HG02798 (cell line): ENCODE data around the gene TNFRSF17.
A peak's percentile ranks its signal among the peaks of the same experiment; 100 is the strongest.
"Not testable (repeated sequence)": the region's sequence is repeated elsewhere in the genome, so short reads cannot be mapped to it uniquely, and the experiment has no call there.

Experiments used
- ATAC-seq: cut with Tn5 transposase; IDR thresholded peaks from one replicate; pipeline ENCODE4 v1.9.1; 2021; ENCODE audit warnings: mild to moderate bottlenecking; ENCODE audit not compliant: unreplicated experiment, poor library complexity

The TNFRSF17 gene

GRCh38 chr16:11964761-11965551, at the start of gene TNFRSF17:
Gene TNFRSF17 (plus strand): TSS chr16:11965210. CDS start chr16:11965325, 115 bp downstream.
- ATAC-seq: peak; percentile 84

- peak; percentile 88 for ATAC-seq
Observed at GRCh38 chr16:11915644-11916523, 49.1 kb upstream of the TNFRSF17 start, which contains the start of gene GSPT1. Gene GSPT1 (minus strand): TSS chr16:11915956. CDS start chr16:11915720, 236 bp downstream.

GRCh38 chr16:11916524-11917285, 48.3 kb upstream of the TNFRSF17 start:
- ATAC-seq: no peak

- ATAC-seq: not testable (repeated sequence)
Observed at GRCh38 chr16:11924046-11924445, 41.0 kb upstream of the TNFRSF17 start.

GRCh38 chr16:11927350-11927749, 37.7 kb upstream of the TNFRSF17 start:
- not testable (repeated sequence) for ATAC-seq

GRCh38 chr16:11941945-11942344, 23.1 kb upstream of the TNFRSF17 start, which contains the start of gene NPIPB2:
Gene NPIPB2 (minus strand): TSS chr16:11942045. CDS start chr16:11942045, 0 bp downstream.
- not testable (repeated sequence) for ATAC-seq

GRCh38 chr16:11946433-11946832, 18.6 kb upstream of the TNFRSF17 start:
- no peak for ATAC-seq

GRCh38 chr16:11948819-11949218, 16.2 kb upstream of the TNFRSF17 start:
- no peak for ATAC-seq

- peak; percentile 57 for ATAC-seq
Observed at GRCh38 chr16:11949527-11949926, 15.5 kb upstream of the TNFRSF17 start.

GRCh38 chr16:11950388-11950787, 14.6 kb upstream of the TNFRSF17 start:
- ATAC-seq: no peak

GRCh38 chr16:11953576-11953975, 11.4 kb upstream of the TNFRSF17 start:
- ATAC-seq: not testable (repeated sequence)

GRCh38 chr16:11955713-11956123, 9.3 kb upstream of the TNFRSF17 start:
- no peak for ATAC-seq

GRCh38 chr16:11956558-11956957, 8.5 kb upstream of the TNFRSF17 start:
- ATAC-seq: no peak

- no peak for ATAC-seq
Observed at GRCh38 chr16:11957591-11958395, 7.2 kb upstream of the TNFRSF17 start.

GRCh38 chr16:11962457-11962856, 2.6 kb upstream of the TNFRSF17 start:
- not testable (repeated sequence) for ATAC-seq

GRCh38 chr16:11962978-11963377, 2.0 kb upstream of the TNFRSF17 start:
- ATAC-seq: not testable (repeated sequence)

- no peak for ATAC-seq
Observed at GRCh38 chr16:11963706-11964105, 1.3 kb upstream of the TNFRSF17 start.

GRCh38 chr16:11966173-11966572, 1.2 kb downstream of the TNFRSF17 start:
- peak; percentile 29 for ATAC-seq

- no peak for ATAC-seq
Observed at GRCh38 chr16:11967195-11967911, 2.3 kb downstream of the TNFRSF17 start.
